ENCODE results near the gene SOS1.
A peak's percentile ranks its signal among the peaks of the same experiment; 100 is the strongest.

The SOS1 gene

DNA sequence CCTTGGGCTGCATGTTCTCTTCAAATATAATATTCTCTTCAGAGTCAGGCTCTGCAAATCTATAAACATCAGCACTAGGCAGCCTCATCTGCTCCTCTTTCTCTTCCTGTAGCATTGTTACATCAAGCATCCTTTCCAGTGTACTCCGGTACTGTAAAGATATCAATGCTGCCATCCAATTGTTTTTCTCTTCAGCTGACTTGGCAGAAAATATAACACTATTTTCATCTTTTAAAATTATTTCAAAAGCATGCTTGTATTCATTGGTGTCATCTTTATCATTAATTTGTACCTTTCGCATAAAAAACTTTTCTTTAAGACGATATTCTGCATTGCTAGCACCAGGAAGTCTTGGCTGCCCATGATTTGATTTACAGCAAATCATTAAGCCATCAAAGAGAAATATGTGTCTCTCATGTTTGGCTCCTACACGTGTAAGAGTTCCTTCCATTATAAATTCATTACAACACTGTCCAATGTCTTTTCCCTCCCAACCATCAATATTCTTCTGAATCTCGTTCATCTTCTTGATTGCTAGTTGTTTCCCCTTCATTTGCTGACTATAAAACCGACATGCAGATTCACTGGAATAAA lies 98.1 kb downstream of the SOS1 start:
- no peak for DNase-seq

DNA sequence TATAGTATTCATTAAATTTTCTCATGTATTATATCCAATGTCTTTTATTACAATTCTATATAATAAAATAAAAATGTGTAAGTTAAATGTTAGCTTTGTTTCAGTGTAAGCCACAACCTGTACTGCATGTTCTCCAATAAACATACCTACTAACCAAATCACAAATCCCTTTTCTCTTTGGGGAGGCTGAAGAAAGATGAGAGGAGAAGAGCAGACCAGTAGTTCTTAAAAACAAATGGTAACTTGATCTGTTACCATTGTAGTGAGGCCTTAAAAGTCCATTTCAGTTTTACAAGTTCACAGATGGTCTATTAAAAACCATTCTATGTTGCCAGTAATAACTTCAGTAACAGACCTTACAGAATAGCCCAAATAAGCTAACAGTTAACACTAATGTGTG lies 100.5 kb downstream of the SOS1 start:
- DNase-seq, result no peak

GRCh38 chr2:39018638-39019037 lies 102.2 kb downstream of the SOS1 start:
- DNase-seq, result no peak

- no peak for DNase-seq
Observed at GRCh38 chr2:39017334-39017733, 103.5 kb downstream of the SOS1 start.

DNA sequence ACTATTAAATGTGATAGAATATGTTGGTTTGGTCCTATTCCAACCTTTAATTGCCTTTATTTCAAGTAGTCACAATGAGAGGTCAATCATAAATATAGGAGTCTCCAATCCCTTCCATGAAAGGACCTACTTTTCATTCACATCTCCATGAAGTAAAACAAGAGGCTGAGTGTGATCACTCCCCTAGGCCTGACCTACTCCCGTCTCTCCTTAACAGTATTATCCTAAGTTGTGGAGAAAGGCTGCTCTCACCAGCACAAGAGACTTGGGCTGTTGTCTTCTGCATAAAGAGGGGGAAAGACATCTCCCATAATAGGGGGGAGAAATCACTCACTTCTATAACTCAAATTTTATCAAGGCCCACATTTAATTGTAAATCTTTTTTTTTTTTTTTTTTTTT lies 105.4 kb downstream of the SOS1 start:
- no peak for DNase-seq

DNA sequence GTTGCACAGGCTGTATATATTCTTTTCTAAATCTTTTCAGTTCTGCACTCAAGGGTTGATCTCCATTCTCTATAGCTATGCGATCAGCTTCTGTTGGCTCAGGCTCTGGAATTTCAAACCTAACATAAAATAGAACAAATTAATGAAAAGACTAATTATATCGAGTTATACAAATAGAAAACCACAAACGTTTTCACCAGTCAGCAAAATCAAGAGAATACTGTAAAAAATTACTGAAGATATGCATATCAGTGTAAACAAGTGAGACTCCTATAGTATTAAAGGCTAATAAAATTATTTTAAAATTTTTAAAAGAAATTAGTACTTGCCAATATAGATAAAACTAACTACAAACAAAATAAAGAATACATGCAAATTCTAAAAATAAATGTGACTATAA lies 107.0 kb downstream of the SOS1 start:
- DNase-seq, result no peak

DNA sequence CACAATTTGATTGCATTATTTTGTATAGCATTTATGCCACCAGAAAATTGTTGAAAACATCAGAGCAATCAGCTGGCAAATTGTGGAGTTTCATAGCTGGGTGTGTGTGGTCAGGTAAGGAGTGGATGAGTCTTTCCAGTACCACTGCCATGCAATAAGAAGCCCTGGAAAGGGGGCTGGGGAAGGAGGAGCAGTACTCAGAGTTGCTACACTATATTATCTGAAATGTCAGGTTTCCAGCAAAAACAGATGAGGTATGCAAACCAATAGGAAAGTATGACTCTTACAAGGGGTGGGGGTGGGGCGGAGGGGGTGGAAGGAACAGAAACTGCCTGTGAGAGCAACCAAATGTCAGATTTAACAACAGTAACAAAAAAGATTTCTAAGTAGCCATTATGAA lies 112.2 kb downstream of the SOS1 start:
- DNase-seq, result no peak

DNA sequence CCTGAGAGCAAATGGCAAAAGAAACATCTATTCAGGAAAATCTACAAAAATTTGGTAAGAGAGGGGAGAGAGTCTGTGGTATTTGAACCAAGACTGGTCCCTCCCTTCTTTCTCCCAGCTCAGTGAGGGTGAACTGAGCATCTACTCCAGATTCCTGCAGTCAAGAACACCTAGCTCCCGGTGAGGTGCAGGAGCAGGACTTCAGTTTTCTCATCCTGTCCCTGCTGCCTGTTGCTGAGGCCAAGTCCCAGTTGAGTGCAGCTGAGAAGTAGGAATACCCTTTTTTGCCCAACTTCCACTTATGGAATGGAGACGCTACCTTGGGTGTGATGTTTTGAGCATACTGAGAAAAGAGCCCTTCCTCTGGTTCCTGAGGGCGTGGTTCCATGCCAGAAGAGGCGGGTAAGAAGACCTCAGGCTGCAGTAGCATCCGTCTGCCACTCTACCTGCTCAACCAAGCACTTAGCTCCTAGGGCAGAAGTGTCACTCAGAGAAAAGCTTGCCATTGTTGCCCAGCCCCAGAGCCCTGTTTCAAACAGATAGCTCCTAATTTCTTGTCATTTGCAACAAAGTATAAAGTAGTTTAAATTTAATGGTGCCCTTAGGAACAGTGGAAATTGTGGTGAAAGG lies 112.9 kb downstream of the SOS1 start:
- DNase-seq, result no peak

- DNase-seq, result no peak
Observed at GRCh38 chr2:39000552-39000951, 120.3 kb downstream of the SOS1 start.

GRCh38 chr2:38997781-38998180 lies 123.1 kb downstream of the SOS1 start:
- no peak for DNase-seq

GRCh38 chr2:38991899-38992298 lies 129.0 kb downstream of the SOS1 start:
- no peak for DNase-seq

GRCh38 chr2:38988716-38989115 lies 132.1 kb downstream of the SOS1 start:
- DNase-seq, result no peak

GRCh38 chr2:38982498-38982897 lies 138.4 kb downstream of the SOS1 start:
- DNase-seq, result no peak

GRCh38 chr2:38981670-38982357 lies 139.0 kb downstream of the SOS1 start:
- no peak for DNase-seq

- DNase-seq, result peak; percentile 21
Observed at GRCh38 chr2:38981003-38981669, 139.7 kb downstream of the SOS1 start.

- DNase-seq, result peak; percentile 42
Observed at GRCh38 chr2:38978908-38979307, 141.9 kb downstream of the SOS1 start.

GRCh38 chr2:38978296-38978903 lies 142.5 kb downstream of the SOS1 start:
- DNase-seq, result peak; percentile 84

GRCh38 chr2:38977047-38977446 lies 143.8 kb downstream of the SOS1 start:
- no peak for DNase-seq

DNA sequence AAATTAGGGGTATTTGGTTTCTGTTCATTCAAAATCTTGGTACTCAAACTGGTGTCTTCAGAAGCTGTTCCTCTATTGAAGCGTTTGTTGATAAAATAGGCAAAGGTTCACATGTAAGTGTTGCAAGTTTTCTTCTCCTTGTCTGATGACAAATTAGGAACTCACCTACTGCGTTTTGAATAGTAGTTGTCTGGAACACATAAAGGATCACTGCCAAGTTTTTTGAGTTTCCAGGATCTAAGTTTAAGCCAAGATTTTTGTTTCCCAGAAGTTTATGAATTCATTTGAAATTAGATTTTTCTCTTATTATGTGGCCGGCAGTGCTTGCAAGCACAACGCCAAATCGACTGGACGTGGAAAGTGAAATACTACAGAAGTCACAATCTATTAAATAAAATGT lies 145.8 kb downstream of the SOS1 start:
- DNase-seq, result no peak

DNA sequence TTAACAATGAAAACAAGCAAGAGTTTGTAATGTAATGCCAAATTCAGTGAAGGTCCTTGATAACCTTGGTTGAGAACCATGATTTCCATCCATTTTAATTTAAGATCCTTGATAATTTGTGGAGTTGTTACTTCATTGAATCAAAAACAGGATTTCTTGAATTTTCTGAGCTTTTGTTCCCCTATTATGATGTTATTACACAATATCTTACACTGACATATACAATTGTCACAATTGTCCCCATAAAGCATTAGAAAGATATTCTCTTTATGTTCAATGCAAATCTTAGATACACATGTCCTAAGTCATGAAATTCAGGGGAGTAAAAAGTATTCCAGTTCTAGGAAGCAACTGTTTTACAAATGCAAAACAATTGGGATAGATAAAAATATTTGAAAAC lies 147.6 kb downstream of the SOS1 start:
- DNase-seq, result no peak

- no peak for DNase-seq
Observed at GRCh38 chr2:38971377-38971776, 149.5 kb downstream of the SOS1 start.

DNA sequence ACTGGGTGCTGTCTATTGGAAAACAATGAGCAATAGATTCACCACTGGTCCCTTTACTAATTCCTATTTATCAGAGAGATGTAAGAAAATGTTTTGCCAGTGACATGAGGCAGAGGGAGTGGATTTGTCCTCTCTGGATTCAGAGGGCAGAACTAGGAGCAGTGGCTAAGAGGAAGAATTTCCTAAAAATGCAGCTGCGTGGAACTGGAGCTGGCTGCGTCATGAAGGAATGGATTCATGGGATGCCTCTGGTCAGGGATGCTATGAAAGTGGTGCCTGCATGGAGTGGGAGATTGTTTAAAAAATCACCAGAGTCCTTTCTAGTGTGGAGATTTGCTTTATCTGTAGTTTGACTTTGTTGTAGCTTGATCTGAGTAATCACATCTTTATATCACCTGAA lies 152.8 kb downstream of the SOS1 start:
- DNase-seq, result no peak

- no peak for DNase-seq
Observed at GRCh38 chr2:38966678-38967077, 154.2 kb downstream of the SOS1 start.

DNA sequence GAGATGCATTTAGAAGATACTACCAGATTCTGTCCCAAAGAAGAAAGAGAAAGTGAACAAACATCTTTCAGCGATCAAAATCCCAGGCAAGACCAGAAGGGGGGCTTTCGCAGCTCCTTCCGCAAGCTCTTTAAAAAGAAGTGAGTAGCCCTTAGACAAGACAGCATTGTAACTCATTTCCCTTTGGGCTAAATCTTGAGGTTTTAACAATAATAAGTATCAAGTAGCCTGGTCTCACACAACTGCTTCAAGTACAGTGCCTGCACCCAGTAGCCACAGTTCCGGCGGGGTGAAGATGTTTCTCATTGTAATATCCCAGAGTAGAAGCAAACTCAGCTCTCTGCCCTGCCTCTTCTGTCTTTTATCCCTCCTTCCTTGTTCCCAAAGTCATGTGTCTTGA lies 154.8 kb downstream of the SOS1 start:
- DNase-seq, result no peak

Data from OCI-M1 (cell line).